HCT116 (cell line): Measurements from ENCODE around the gene CHST11. TPM values are rescaled to one million over a fixed set of nuclear protein-coding genes. Genes with fewer than 3 reads are reported as not detected.

Source experiments
- ATAC-seq: fragments of 200-7000 bp; cut with Tn5 transposase; 2 replicates; pipeline ENCODE4 v1.9.1; 2020; ENCODE audit warnings: mild to moderate bottlenecking, moderate library complexity
- BruUV-seq: library from RNA; stranded (reverse); fragments of 400-500 nt; replicated peaks from 2 replicates; lab custom pipeline; 2021; lab: Mats Ljungman, UMichigan
- CTCF ChIA-PET: fragments of 300-600 bp; sonication (Branson Sonifier 250); formaldehyde crosslinking; loops from one replicate; lab custom pipeline; 2021; ENCODE audit warnings: antibody characterized with exemption; lab: Charles Lee
- POLR2A ChIA-PET: fragments of 300-600, 350-600 bp; sonication (Branson Sonifier 250); formaldehyde crosslinking; loops from one replicate; lab custom pipeline; 2021; ENCODE audit warnings: antibody characterized with exemption; lab: Charles Lee
- RAD21 ChIA-PET, 2 experiments: fragments of 300-600 bp; sonication (Branson Sonifier 250); formaldehyde crosslinking; loops; one replicate each; lab custom pipeline; 2023; ENCODE audit warnings: low total read pairs in 2 of 2; ENCODE audit not compliant: uncharacterized antibody in 2 of 2, unreplicated experiment in 2 of 2, low non-redundant PET in 1 of 2; lab: Charles Lee
- DNase-seq: peaks from one replicate; pipeline ENCODE4 v3.0.0-alpha.2; 2010; ENCODE audit warnings: low read depth, low spot score
- H2AFZ ChIP-seq: fragments of 200-600 bp; shearing (Covaris generic), sonication (generic); 2 replicates; pipeline ENCODE4 v1.6.1; 2017; ENCODE audit warnings: low read depth, mixed run types, mixed read lengths, antibody characterized with exemption, low read length; ENCODE audit not compliant: poor library complexity, severe bottlenecking
- H3K27ac ChIP-seq: 2 replicates; pipeline ENCODE4 v1.5.1; 2012; ENCODE audit warnings: low read depth, low read length
- H3K27me3 ChIP-seq: fragments of 200-600 bp; sonication (generic); 2 replicates; pipeline ENCODE4 v1.6.1; 2016; ENCODE audit warnings: mixed run types, low read length, mixed read lengths; ENCODE audit not compliant: insufficient read depth
- H3K36me3 ChIP-seq, 2 experiments: fragments of 200-500 bp in 1 of 2; fragments of 200-600 bp in 1 of 2; sonication (Bioruptor generic) in 1 of 2; sonication (generic) in 1 of 2; 2 replicates each; pipeline versions ENCODE4 v1.5.1 to v1.6.1; 2014 to 2016; ENCODE audit warnings: low read length in 2 of 2, inconsistent platforms in 1 of 2, mixed read lengths in 1 of 2, mixed run types in 1 of 2; ENCODE audit not compliant: insufficient read depth in 2 of 2, control insufficient read depth in 1 of 2
- H3K4me1 ChIP-seq, 2 experiments: fragments of 200-600 bp in 1 of 2; sonication (generic) in 1 of 2; 2 replicates each; pipeline versions ENCODE4 v1.5.1 to v1.6.1; 2012 to 2017; ENCODE audit warnings: low read length in 2 of 2, inconsistent platforms in 1 of 2, mild to moderate bottlenecking in 1 of 2, mixed read lengths in 1 of 2, mixed run types in 1 of 2, moderate library complexity in 1 of 2; ENCODE audit not compliant: insufficient read depth in 2 of 2, control insufficient read depth in 1 of 2
- H3K4me2 ChIP-seq: fragments of 200-600 bp; sonication (generic); 2 replicates; pipeline ENCODE4 v1.6.1; 2017; ENCODE audit warnings: mixed run types, low read length, mixed read lengths
- H3K4me3 ChIP-seq, 2 experiments: fragments of 200-600 bp in 1 of 2; sonication (generic) in 1 of 2; replicated peaks in 1 of 2; 2 replicates each; pipeline ENCODE4 v1.5.1; 2011 to 2016; ENCODE audit warnings: low read length in 2 of 2, control low read depth in 1 of 2, low read depth in 1 of 2, mild to moderate bottlenecking in 1 of 2, mixed read lengths in 1 of 2, mixed run types in 1 of 2
- H3K79me2 ChIP-seq: fragments of 200-600 bp; sonication (generic); 2 replicates; pipeline ENCODE4 v1.6.1; 2017; ENCODE audit warnings: mild to moderate bottlenecking, mixed run types, low read length, moderate library complexity, mixed read lengths; ENCODE audit not compliant: insufficient read depth
- H3K9ac ChIP-seq: fragments of 200-600 bp; sonication (generic); 2 replicates; pipeline ENCODE4 v1.6.1; 2016; ENCODE audit warnings: low read length, mixed read lengths
- H3K9me2 ChIP-seq: fragments of 200-600 bp; sonication (generic), shearing (Covaris generic); 2 replicates; pipeline ENCODE4 v1.6.1; 2017; ENCODE audit warnings: mixed run types, mild to moderate bottlenecking, moderate library complexity; ENCODE audit not compliant: insufficient read depth
- H3K9me3 ChIP-seq, 2 experiments: fragments of 200-500 bp in 1 of 2; fragments of 200-600 bp in 1 of 2; sonication (Bioruptor generic) in 1 of 2; sonication (generic) in 1 of 2; 2 replicates each; pipeline ENCODE4 v1.6.1; 2014 to 2017; ENCODE audit warnings: low read length in 2 of 2, mixed read lengths in 2 of 2, inconsistent platforms in 1 of 2, low read depth in 1 of 2, mild to moderate bottlenecking in 1 of 2, mixed run types in 1 of 2, moderate library complexity in 1 of 2; ENCODE audit not compliant: control insufficient read depth in 1 of 2, insufficient read depth in 1 of 2
- H4K20me1 ChIP-seq: fragments of 200-600 bp; sonication (generic), shearing (Covaris generic); 2 replicates; pipeline ENCODE4 v1.6.1; 2017; ENCODE audit warnings: mixed run types, mild to moderate bottlenecking, moderate library complexity; ENCODE audit not compliant: insufficient read depth
- CBX3 ChIP-seq: IDR thresholded peaks from 2 replicates; pipeline ENCODE4 v1.6.1; 2012; ENCODE audit warnings: low read depth
- CEBPB ChIP-seq: IDR thresholded peaks from 2 replicates; pipeline ENCODE4 v1.6.1; 2012; ENCODE audit warnings: low read depth
- EGR1 ChIP-seq: IDR thresholded peaks from 2 replicates; pipeline ENCODE4 v1.6.1; 2012; ENCODE audit warnings: low read depth
- ELF1 ChIP-seq: IDR thresholded peaks from 2 replicates; pipeline ENCODE4 v1.6.1; 2012; ENCODE audit warnings: low read depth, borderline replicate concordance
- EZH2 ChIP-seq: fragments of 200-600 bp; sonication (generic); IDR thresholded peaks from 2 replicates; pipeline ENCODE4 v1.6.1; 2017; ENCODE audit warnings: antibody characterized with exemption, mixed run types
- EZH2phosphoT487 ChIP-seq: fragments of 200-600 bp; IDR thresholded peaks from 2 replicates; pipeline ENCODE4 v1.6.1; 2018; ENCODE audit warnings: antibody characterized with exemption, borderline replicate concordance
- FOSL1 ChIP-seq: IDR thresholded peaks from 2 replicates; pipeline ENCODE4 v1.6.1; 2012; ENCODE audit warnings: low read depth
- JUND ChIP-seq: IDR thresholded peaks from 2 replicates; pipeline ENCODE4 v1.6.1; 2012
- POLR2A ChIP-seq: IDR thresholded peaks from 2 replicates; pipeline ENCODE4 v1.7.0; 2011; ENCODE audit warnings: borderline replicate concordance; ENCODE audit not compliant: insufficient read depth, insufficient read length; ENCODE audit errors: extremely low read depth
- POLR2AphosphoS5 ChIP-seq: IDR thresholded peaks from 2 replicates; pipeline ENCODE4 v1.6.1; 2011; ENCODE audit warnings: mild to moderate bottlenecking, low read depth, low read length, moderate library complexity
- RAD21 ChIP-seq: IDR thresholded peaks from 2 replicates; pipeline ENCODE4 v1.6.1; 2012; ENCODE audit warnings: low read depth, mild to moderate bottlenecking
- SP1 ChIP-seq: IDR thresholded peaks from 2 replicates; pipeline ENCODE4 v1.6.1; 2012; ENCODE audit warnings: low read depth
- SRF ChIP-seq: IDR thresholded peaks from 2 replicates; pipeline ENCODE4 v1.6.1; 2012; ENCODE audit warnings: low read depth
- YY1 ChIP-seq: IDR thresholded peaks from 2 replicates; pipeline ENCODE4 v1.6.1; 2011; ENCODE audit warnings: low read length, low read depth, moderate library complexity, mild to moderate bottlenecking; ENCODE audit not compliant: insufficient replicate concordance; ENCODE audit errors: extremely low read depth
- ZFX ChIP-seq: fragments of 450-650 bp; IDR thresholded peaks from 2 replicates; pipeline ENCODE4 v1.6.1; 2017
- ZNF274 ChIP-seq: fragments of 200-500 bp; sonication (Bioruptor generic); IDR thresholded peaks from 2 replicates; pipeline ENCODE4 v1.6.1; 2014; ENCODE audit warnings: mild to moderate bottlenecking, low read depth, low read length, inconsistent platforms
- intact Hi-C: fragments of 100-400 bp; cut with micrococcal nuclease; formaldehyde crosslinking; loops from 2 replicates; pipeline ENCODE4 v1.10.0; 2022
- total RNA-seq: library from RNA; stranded (reverse); gene quantifications from one replicate; pipeline ENCODE4 v1.2.1, GENCODE V29; 2021; ENCODE audit not compliant: unreplicated experiment
- TF ChIP-seq, protein P1 (sequence below): IDR thresholded peaks from 2 replicates; pipeline ENCODE4 v1.6.1; 2012
- TF ChIP-seq, protein P2 (sequence below), 3 experiments: fragments of 200-600 bp in 1 of 3; sonication (generic) in 1 of 3; IDR thresholded peaks in 2 of 3; conservative IDR thresholded peaks in 1 of 3; 2 replicates each; pipeline ENCODE4 v1.5.1; 2012 to 2017; ENCODE audit warnings: low read depth in 2 of 3, low read length in 2 of 3, antibody characterized with exemption in 1 of 3, borderline replicate concordance in 1 of 3, control low read depth in 1 of 3, mild to moderate bottlenecking in 1 of 3, mixed read lengths in 1 of 3, mixed run types in 1 of 3, moderate library complexity in 1 of 3; ENCODE audit not compliant: insufficient read depth in 1 of 3
- TF ChIP-seq, protein P3 (sequence below): IDR thresholded peaks from 2 replicates; pipeline ENCODE4 v1.6.1; 2011; ENCODE audit warnings: mild to moderate bottlenecking, low read length, moderate library complexity; ENCODE audit not compliant: insufficient replicate concordance; ENCODE audit errors: extremely low read depth

The CHST11 gene
- total RNA-seq, 1 experiment from 2014 or later = 10.1 TPM

DNA sequence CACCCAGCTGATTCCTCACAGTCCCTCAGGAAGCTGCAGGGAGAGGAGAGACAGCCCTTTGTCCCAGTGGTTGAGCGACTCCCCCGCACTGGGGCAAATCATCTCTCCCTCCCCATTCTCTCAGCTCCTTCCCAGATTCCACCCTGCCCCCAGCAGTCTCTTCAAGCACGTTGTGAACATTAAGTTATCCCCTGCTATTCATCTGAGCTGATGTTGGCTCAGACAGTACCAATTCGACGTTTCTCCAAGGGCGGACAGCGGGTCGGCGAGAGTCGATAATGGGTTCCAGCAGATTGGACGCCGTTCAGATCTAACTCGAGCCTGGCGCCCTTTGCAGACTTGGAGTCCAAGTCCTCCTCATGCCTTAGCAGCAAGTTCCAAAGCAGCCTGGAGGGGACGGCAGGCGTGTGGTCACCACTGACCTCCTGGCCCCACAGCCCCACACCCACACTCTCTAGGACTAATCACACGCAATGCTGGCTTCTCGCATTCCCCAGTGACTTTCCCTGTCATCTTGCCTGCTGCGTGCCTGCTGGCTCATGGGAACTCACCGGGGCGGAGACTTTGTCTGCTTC lies 245.9 kb downstream of the CHST11 start:
- Histone ChIP-seq H3K27ac (no peak overlapping the region), H3K9me2 (no peaks in the 10 kb centered on the region), H3K27me3 (no peaks in the 10 kb centered on the region), H2AFZ (no peak overlapping the region), H3K36me3 (no peaks in the 10 kb centered on the region), H3K9ac (no peak overlapping the region), H3K4me2 (no peak overlapping the region), H4K20me1 (no peaks in the 10 kb centered on the region), H3K9me3 (no peaks in the 10 kb centered on the region), H3K79me2 (no peaks in the 10 kb centered on the region), H3K4me3 (no peak overlapping the region), H3K4me1 (no peaks in the 10 kb centered on the region)
- ChIA-PET POLR2A (no interaction called here), CTCF (no interaction called here), RAD21 (no interaction called here)
- DNase-seq (no peak), ATAC-seq (no peak)
- intact Hi-C loops = no loop called here
- TF ChIP-seq CEBPB (no peak), FOSL1 (no peak), SP1 (no peak), EZH2phosphoT487 (no peak), EZH2 (no peak), POLR2AphosphoS5 (no peak), POLR2A (no peak), RAD21 (no peak), ZFX (no peak), ZNF274 (no peak), ELF1 (no peak), YY1 (no peak), SRF (no peak), EGR1 (no peak), CBX3 (no peak), JUND (no peak)
- TF ChIP-seq, protein P1, sequence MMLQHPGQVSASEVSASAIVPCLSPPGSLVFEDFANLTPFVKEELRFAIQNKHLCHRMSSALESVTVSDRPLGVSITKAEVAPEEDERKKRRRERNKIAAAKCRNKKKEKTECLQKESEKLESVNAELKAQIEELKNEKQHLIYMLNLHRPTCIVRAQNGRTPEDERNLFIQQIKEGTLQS = no peak
- TF ChIP-seq, protein P2, sequence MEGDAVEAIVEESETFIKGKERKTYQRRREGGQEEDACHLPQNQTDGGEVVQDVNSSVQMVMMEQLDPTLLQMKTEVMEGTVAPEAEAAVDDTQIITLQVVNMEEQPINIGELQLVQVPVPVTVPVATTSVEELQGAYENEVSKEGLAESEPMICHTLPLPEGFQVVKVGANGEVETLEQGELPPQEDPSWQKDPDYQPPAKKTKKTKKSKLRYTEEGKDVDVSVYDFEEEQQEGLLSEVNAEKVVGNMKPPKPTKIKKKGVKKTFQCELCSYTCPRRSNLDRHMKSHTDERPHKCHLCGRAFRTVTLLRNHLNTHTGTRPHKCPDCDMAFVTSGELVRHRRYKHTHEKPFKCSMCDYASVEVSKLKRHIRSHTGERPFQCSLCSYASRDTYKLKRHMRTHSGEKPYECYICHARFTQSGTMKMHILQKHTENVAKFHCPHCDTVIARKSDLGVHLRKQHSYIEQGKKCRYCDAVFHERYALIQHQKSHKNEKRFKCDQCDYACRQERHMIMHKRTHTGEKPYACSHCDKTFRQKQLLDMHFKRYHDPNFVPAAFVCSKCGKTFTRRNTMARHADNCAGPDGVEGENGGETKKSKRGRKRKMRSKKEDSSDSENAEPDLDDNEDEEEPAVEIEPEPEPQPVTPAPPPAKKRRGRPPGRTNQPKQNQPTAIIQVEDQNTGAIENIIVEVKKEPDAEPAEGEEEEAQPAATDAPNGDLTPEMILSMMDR (IDR thresholded peaks at IDR 0.05 in 2 of 3, conservative IDR thresholded peaks at IDR 0.05 in 1 of 3; ENCODE audit: borderline replicate concordance in 1 of 3, insufficient read depth in 1 of 3, low read depth in 2 of 3, low read length in 2 of 3) = no peak
- TF ChIP-seq, protein P3, sequence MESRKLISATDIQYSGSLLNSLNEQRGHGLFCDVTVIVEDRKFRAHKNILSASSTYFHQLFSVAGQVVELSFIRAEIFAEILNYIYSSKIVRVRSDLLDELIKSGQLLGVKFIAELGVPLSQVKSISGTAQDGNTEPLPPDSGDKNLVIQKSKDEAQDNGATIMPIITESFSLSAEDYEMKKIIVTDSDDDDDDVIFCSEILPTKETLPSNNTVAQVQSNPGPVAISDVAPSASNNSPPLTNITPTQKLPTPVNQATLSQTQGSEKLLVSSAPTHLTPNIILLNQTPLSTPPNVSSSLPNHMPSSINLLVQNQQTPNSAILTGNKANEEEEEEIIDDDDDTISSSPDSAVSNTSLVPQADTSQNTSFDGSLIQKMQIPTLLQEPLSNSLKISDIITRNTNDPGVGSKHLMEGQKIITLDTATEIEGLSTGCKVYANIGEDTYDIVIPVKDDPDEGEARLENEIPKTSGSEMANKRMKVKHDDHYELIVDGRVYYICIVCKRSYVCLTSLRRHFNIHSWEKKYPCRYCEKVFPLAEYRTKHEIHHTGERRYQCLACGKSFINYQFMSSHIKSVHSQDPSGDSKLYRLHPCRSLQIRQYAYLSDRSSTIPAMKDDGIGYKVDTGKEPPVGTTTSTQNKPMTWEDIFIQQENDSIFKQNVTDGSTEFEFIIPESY = no peak
- BruUV-seq = no TSS peak
